Neural cell (in vitro differentiated cells): Measurements from ENCODE around the gene AFAP1. TPM values are rescaled to one million over a fixed set of nuclear protein-coding genes. Genes with fewer than 3 reads are reported as not detected.

ENCODE experiments used
- H2AFZ ChIP-seq: fragments of 200-600, 300-800 bp; sonication (generic), shearing (Covaris generic); 2 replicates; pipeline ENCODE4 v1.6.0; 2014; ENCODE audit warnings: low read depth, mild to moderate bottlenecking, antibody characterized with exemption, low read length, moderate library complexity
- H3F3A ChIP-seq: fragments of 200-600 bp; shearing (Covaris generic); 2 replicates; pipeline ENCODE4 v1.6.1; 2016; ENCODE audit warnings: mild to moderate bottlenecking, moderate library complexity, mixed read lengths, antibody characterized with exemption, low read length; ENCODE audit not compliant: insufficient read depth, poor library complexity, severe bottlenecking
- H3K27ac ChIP-seq: fragments of 200-600, 300-800 bp; sonication (generic), shearing (Covaris generic); 2 replicates; pipeline ENCODE4 v1.5.1; 2014; ENCODE audit warnings: mild to moderate bottlenecking, low read length, moderate library complexity
- H3K27me3 ChIP-seq: fragments of 300-800, 200-600 bp; sonication (generic), shearing (Covaris generic); 2 replicates; pipeline ENCODE4 v1.6.0; 2014; ENCODE audit warnings: mild to moderate bottlenecking, low read depth, low read length, moderate library complexity; ENCODE audit not compliant: insufficient read depth
- H3K36me3 ChIP-seq: fragments of 300-800, 200-600 bp; sonication (generic), shearing (Covaris generic); 2 replicates; pipeline ENCODE4 v1.5.1; 2014; ENCODE audit warnings: mild to moderate bottlenecking, antibody characterized with exemption, low read length, moderate library complexity; ENCODE audit not compliant: insufficient read depth
- H3K4me2 ChIP-seq: fragments of 300-800, 200-600 bp; sonication (generic), shearing (Covaris generic); 2 replicates; pipeline ENCODE4 v1.6.0; 2014; ENCODE audit warnings: mild to moderate bottlenecking, low read length
- H3K4me3 ChIP-seq: fragments of 300-800, 200-600 bp; sonication (generic), shearing (Covaris generic); 2 replicates; pipeline ENCODE4 v1.5.1; 2014; ENCODE audit warnings: mild to moderate bottlenecking, low read length, moderate library complexity
- H3K79me2 ChIP-seq: fragments of 200-600 bp; shearing (Covaris generic); replicated peaks from 2 replicates; pipeline ENCODE4 v1.6.0; 2014; ENCODE audit warnings: mild to moderate bottlenecking, low read length, moderate library complexity; ENCODE audit not compliant: insufficient read depth
- H3K9ac ChIP-seq: fragments of 300-800, 200-600 bp; sonication (generic), shearing (Covaris generic); 2 replicates; pipeline ENCODE4 v1.6.1; 2016; ENCODE audit warnings: mild to moderate bottlenecking, low read length, mixed read lengths
- H3K9me2 ChIP-seq: fragments of 200-600 bp; shearing (Covaris generic); 2 replicates; pipeline ENCODE4 v1.6.1; 2016; ENCODE audit warnings: mild to moderate bottlenecking, low read length, mixed read lengths; ENCODE audit not compliant: insufficient read depth
- H3K9me3 ChIP-seq: fragments of 200-600, 300-800 bp; sonication (generic), shearing (Covaris generic); 2 replicates; pipeline ENCODE4 v1.6.1; 2016; ENCODE audit warnings: mild to moderate bottlenecking, mixed run types, low read length, moderate library complexity, mixed read lengths
- H4K20me1 ChIP-seq: fragments of 200-600 bp; shearing (Covaris generic); 2 replicates; pipeline ENCODE4 v1.6.1; 2016; ENCODE audit warnings: mild to moderate bottlenecking, mixed run types; ENCODE audit not compliant: insufficient read depth
- CTCF ChIP-seq: fragments of 450-650 bp; IDR thresholded peaks from 2 replicates; pipeline ENCODE4 v1.5.1; 2014; ENCODE audit warnings: antibody characterized with exemption, mild to moderate bottlenecking, moderate library complexity; ENCODE audit not compliant: poor library complexity, severe bottlenecking
- EP300 ChIP-seq: fragments of 450-650 bp; conservative IDR thresholded peaks from 2 replicates; pipeline ENCODE4 v1.6.1; 2014; ENCODE audit warnings: antibody characterized with exemption, mild to moderate bottlenecking, moderate library complexity; ENCODE audit not compliant: poor library complexity, severe bottlenecking
- EZH2 ChIP-seq: fragments of 200-600, 300-800 bp; shearing (Covaris generic), sonication (generic); IDR thresholded peaks from 2 replicates; pipeline ENCODE4 v1.6.1; 2014; ENCODE audit warnings: antibody characterized with exemption, low read length, borderline replicate concordance, mild to moderate bottlenecking; ENCODE audit not compliant: insufficient read depth, poor library complexity, severe bottlenecking
- MXI1 ChIP-seq: fragments of 450-650 bp; conservative IDR thresholded peaks from 2 replicates; pipeline ENCODE4 v1.6.1; 2014; ENCODE audit warnings: antibody characterized with exemption, mild to moderate bottlenecking; ENCODE audit not compliant: poor library complexity, severe bottlenecking
- POLR2AphosphoS5 ChIP-seq: IDR thresholded peaks from 2 replicates; pipeline ENCODE4 v1.6.1; 2012
- RAD21 ChIP-seq: fragments of 450-650 bp; conservative IDR thresholded peaks from 2 replicates; pipeline ENCODE4 v1.6.1; 2014; ENCODE audit warnings: antibody characterized with exemption, mild to moderate bottlenecking, moderate library complexity
- REST ChIP-seq: IDR thresholded peaks from 2 replicates; pipeline ENCODE4 v1.6.1; 2012; ENCODE audit warnings: borderline replicate concordance
- SMC3 ChIP-seq: fragments of 450-650 bp; conservative IDR thresholded peaks from 2 replicates; pipeline ENCODE4 v1.6.1; 2014; ENCODE audit warnings: antibody characterized with exemption, mild to moderate bottlenecking, moderate library complexity; ENCODE audit not compliant: poor library complexity
- TAF1 ChIP-seq: IDR thresholded peaks from 2 replicates; pipeline ENCODE4 v1.6.1; 2012; ENCODE audit warnings: low read depth
- polyA plus RNA-seq: library from polyadenylated mRNA; depleted of rRNA; stranded (reverse); fragments of >200 nt; gene quantifications from 2 replicates; pipeline ENCODE4 v1.2.3, GENCODE V29; 2014

AFAP1 gene
- polyA plus RNA-seq, 1 donor from 2014 or later: 38.9 TPM

- Histone ChIP-seq H2AFZ (no peak overlapping the region), H3K4me2 (no peak overlapping the region), H3K36me3 (peaks cover 3% of the 10 kb centered on the region), H3K9ac (no peak overlapping the region), H3K4me3 (no peak overlapping the region), H3K9me3 (no peaks in the 10 kb centered on the region), H3F3A (no peaks in the 10 kb centered on the region), H3K27ac (no peak overlapping the region), H3K9me2 (no peaks in the 10 kb centered on the region), H4K20me1 (no peaks in the 10 kb centered on the region), H3K79me2 (no peaks in the 10 kb centered on the region), H3K27me3 (no peaks in the 10 kb centered on the region)
- TF ChIP-seq POLR2AphosphoS5 (no peak), REST (no peak), SMC3 (no peak), EZH2 (no peak)
These were observed 149.6 kb downstream of the AFAP1 start for GRCh38 chr4:7790023-7790422.

- Histone ChIP-seq H3K4me3 (no peak overlapping the region), H3K27ac (no peak overlapping the region), H3F3A (no peaks in the 10 kb centered on the region), H2AFZ (no peak overlapping the region), H4K20me1 (no peaks in the 10 kb centered on the region), H3K79me2 (no peaks in the 10 kb centered on the region), H3K27me3 (no peaks in the 10 kb centered on the region), H3K4me2 (no peak overlapping the region), H3K9me3 (no peaks in the 10 kb centered on the region), H3K9me2 (no peaks in the 10 kb centered on the region), H3K9ac (no peak overlapping the region), H3K36me3 (peaks cover 10% of the 10 kb centered on the region)
- TF ChIP-seq CTCF (no peak), MXI1 (no peak), EZH2 (no peak), RAD21 (no peak), POLR2AphosphoS5 (no peak), SMC3 (no peak), TAF1 (no peak), EP300 (no peak)
These were observed 150.8 kb downstream of the AFAP1 start for GRCh38 chr4:7788694-7789425.
